Nephron (organoid): Measurements from ENCODE around the gene NKD1.

Experiments used
- H3K27ac Mint-ChIP-seq, 3 experiments: 2 replicates each; pipeline ENCODE4 v1.8.0; 2020; ENCODE audit warnings: mixed read lengths in 3 of 3, mild to moderate bottlenecking in 2 of 3, moderate library complexity in 1 of 3
- H3K27me3 Mint-ChIP-seq: 2 replicates; pipeline ENCODE4 v1.8.0; 2021; ENCODE audit warnings: low read depth, mild to moderate bottlenecking, moderate library complexity, mixed read lengths
- H3K36me3 Mint-ChIP-seq: 2 replicates; pipeline ENCODE4 v1.8.0; 2020; ENCODE audit warnings: low read depth, mixed read lengths
- H3K4me1 Mint-ChIP-seq: 2 replicates; pipeline ENCODE4 v1.8.0; 2020; ENCODE audit warnings: mixed read lengths
- H3K4me3 Mint-ChIP-seq, 3 experiments: 2 replicates each; pipeline ENCODE4 v1.8.0; 2020; ENCODE audit warnings: mild to moderate bottlenecking in 3 of 3, mixed read lengths in 3 of 3, moderate library complexity in 2 of 3
- H3K9me3 Mint-ChIP-seq: 2 replicates; pipeline ENCODE4 v1.8.0; 2020; ENCODE audit warnings: mixed read lengths
- TF ChIP-seq, protein P1 (sequence below), 3 experiments: fragments of 200-600 bp; sonication (generic); IDR thresholded peaks; one replicate each; pipeline ENCODE4 v1.5.0; 2021; ENCODE audit warnings: antibody characterized with exemption in 3 of 3; ENCODE audit not compliant: unreplicated experiment in 3 of 3

Gene NKD1

DNA sequence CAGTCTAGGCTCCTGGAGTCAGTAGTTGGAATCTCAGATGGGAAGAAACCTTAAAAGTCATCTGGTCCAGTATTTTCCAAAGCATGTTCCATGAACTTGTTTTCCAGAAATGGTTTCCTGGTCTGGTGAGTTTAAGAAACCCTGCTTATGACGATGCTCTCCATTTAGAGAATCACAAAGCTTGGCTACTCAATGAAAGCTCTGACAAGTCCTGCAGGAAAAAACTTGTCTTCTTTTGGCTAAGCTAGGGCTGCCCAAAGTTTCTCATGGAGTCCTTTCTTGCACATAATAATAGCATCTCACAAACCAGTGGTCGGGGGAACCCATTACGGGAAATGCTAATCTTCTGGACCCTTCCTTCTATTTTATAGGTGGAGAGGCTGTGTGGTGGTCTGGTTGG, 5.5 kb upstream of the NKD1 start:
- H3K9me3 Mint-ChIP-seq: no peaks in the 10 kb centered on the region
- H3K27ac Mint-ChIP-seq: no peak overlapping the region
- H3K36me3 Mint-ChIP-seq: no peaks in the 10 kb centered on the region
- peaks cover 65% of the 10 kb centered on the region for H3K27me3 Mint-ChIP-seq
- H3K4me1 Mint-ChIP-seq: peaks cover 12% of the 10 kb centered on the region
- TF ChIP-seq, protein P1, sequence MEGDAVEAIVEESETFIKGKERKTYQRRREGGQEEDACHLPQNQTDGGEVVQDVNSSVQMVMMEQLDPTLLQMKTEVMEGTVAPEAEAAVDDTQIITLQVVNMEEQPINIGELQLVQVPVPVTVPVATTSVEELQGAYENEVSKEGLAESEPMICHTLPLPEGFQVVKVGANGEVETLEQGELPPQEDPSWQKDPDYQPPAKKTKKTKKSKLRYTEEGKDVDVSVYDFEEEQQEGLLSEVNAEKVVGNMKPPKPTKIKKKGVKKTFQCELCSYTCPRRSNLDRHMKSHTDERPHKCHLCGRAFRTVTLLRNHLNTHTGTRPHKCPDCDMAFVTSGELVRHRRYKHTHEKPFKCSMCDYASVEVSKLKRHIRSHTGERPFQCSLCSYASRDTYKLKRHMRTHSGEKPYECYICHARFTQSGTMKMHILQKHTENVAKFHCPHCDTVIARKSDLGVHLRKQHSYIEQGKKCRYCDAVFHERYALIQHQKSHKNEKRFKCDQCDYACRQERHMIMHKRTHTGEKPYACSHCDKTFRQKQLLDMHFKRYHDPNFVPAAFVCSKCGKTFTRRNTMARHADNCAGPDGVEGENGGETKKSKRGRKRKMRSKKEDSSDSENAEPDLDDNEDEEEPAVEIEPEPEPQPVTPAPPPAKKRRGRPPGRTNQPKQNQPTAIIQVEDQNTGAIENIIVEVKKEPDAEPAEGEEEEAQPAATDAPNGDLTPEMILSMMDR (IDR thresholded peaks at IDR 0.05; ENCODE audit: unreplicated experiment in 3 of 3): no peak
- H3K4me3 Mint-ChIP-seq: no peak overlapping the region

DNA sequence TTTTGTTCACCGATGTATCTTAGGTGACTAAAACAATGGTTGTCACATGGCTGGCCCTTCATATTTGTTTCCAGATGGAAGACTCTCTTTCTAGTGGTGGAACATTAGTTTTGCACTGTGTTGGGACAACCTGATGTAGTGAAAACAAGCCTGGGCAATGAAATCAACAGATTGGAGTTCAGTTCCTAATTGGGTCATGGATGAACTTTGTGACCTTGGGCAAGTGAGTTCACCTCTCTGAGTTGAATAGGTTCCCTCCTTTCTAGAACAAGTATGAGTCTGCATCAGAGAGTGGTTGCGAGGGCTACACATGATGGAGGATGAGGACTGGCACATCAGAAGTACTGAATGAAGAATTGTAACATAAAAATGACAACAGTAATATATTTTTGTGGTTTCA, 2.1 kb upstream of the NKD1 start:
- H3K4me1 Mint-ChIP-seq: peaks cover 28% of the 10 kb centered on the region
- peaks cover 4% of the 10 kb centered on the region for H3K36me3 Mint-ChIP-seq
- H3K9me3 Mint-ChIP-seq: no peaks in the 10 kb centered on the region
- no peak overlapping the region for H3K27ac Mint-ChIP-seq
- TF ChIP-seq, protein P1 (IDR thresholded peaks at IDR 0.05; ENCODE audit: unreplicated experiment in 3 of 3): no peak
- H3K4me3 Mint-ChIP-seq: peak overlapping the region in 2 of 3 experiments; percentile 22 to 49
- H3K27me3 Mint-ChIP-seq: peaks cover 66% of the 10 kb centered on the region

GRCh38 chr16:50547340-50548124, 664 bp upstream of the NKD1 start:
- H3K27ac Mint-ChIP-seq: no peak overlapping the region
- H3K36me3 Mint-ChIP-seq: peaks cover 6% of the 10 kb centered on the region
- H3K4me3 Mint-ChIP-seq: peak overlapping the region; percentile 85 to 90 (median 90)
- H3K27me3 Mint-ChIP-seq: peaks cover 60% of the 10 kb centered on the region
- no peaks in the 10 kb centered on the region for H3K9me3 Mint-ChIP-seq
- H3K4me1 Mint-ChIP-seq: peaks cover 28% of the 10 kb centered on the region
- TF ChIP-seq, protein P1 (IDR thresholded peaks at IDR 0.05; ENCODE audit: unreplicated experiment in 3 of 3): peak in 1 of 3 experiments; percentile 9

- peaks cover 20% of the 10 kb centered on the region for H3K36me3 Mint-ChIP-seq
- peaks cover 49% of the 10 kb centered on the region for H3K27me3 Mint-ChIP-seq
- H3K4me3 Mint-ChIP-seq: peak overlapping the region; percentile 85 to 90 (median 89)
- no peak overlapping the region for H3K27ac Mint-ChIP-seq
- no peaks in the 10 kb centered on the region for H3K9me3 Mint-ChIP-seq
- TF ChIP-seq, protein P1 (IDR thresholded peaks at IDR 0.05; ENCODE audit: unreplicated experiment in 3 of 3): no peak
- H3K4me1 Mint-ChIP-seq: peaks cover 33% of the 10 kb centered on the region
Observed at GRCh38 chr16:50548909-50549560, 839 bp downstream of the NKD1 start.

DNA sequence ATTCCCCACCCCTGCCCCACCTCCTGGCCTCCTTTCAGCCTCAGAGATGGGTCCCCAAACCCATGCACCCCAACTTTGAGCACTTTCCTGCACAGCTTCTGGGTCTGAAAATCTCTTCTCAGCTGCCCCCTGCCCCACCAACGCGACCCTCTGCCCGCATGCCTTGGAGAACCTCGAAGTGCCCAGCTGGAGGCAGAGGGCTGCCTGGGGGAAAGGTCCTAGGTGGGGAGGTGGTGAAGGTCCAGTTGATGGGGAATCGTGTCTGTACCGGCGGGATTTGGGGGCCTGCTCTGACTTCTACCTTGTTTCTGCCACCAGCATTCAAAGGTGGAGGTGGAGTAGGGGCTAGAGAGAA, 1.3 kb downstream of the NKD1 start:
- H3K27ac Mint-ChIP-seq: peak overlapping the region; percentile 48 to 68 (median 67)
- no peaks in the 10 kb centered on the region for H3K9me3 Mint-ChIP-seq
- peaks cover 23% of the 10 kb centered on the region for H3K36me3 Mint-ChIP-seq
- peaks cover 31% of the 10 kb centered on the region for H3K4me1 Mint-ChIP-seq
- peak overlapping the region; percentile 85 to 90 (median 89) for H3K4me3 Mint-ChIP-seq
- TF ChIP-seq, protein P1 (IDR thresholded peaks at IDR 0.05; ENCODE audit: unreplicated experiment in 3 of 3): no peak
- peaks cover 44% of the 10 kb centered on the region for H3K27me3 Mint-ChIP-seq
